Measurements from ENCODE around the gene MAN1C1.

Gene MAN1C1

GRCh38 chr1:25743164-25744139 is 126.9 kb downstream of the MAN1C1 start:
- DNase-seq: no peak

GRCh38 chr1:25744140-25744581 is 127.6 kb downstream of the MAN1C1 start:
- DNase-seq: no peak

- no peak for DNase-seq
These were observed 128.2 kb downstream of the MAN1C1 start for GRCh38 chr1:25744636-25745425.

- DNase-seq: no peak
These were observed 129.9 kb downstream of the MAN1C1 start for GRCh38 chr1:25746299-25747045.

- no peak for DNase-seq
These were observed 130.6 kb downstream of the MAN1C1 start for GRCh38 chr1:25747046-25747719.

GRCh38 chr1:25748531-25749205 is 132.1 kb downstream of the MAN1C1 start:
- DNase-seq: no peak

GRCh38 chr1:25750923-25751605 is 134.5 kb downstream of the MAN1C1 start:
- no peak for DNase-seq

- DNase-seq: no peak
These were observed 138.0 kb downstream of the MAN1C1 start for GRCh38 chr1:25754470-25755181.

GRCh38 chr1:25755475-25756125 is 139.0 kb downstream of the MAN1C1 start:
- no peak for DNase-seq

GRCh38 chr1:25756215-25756614 is 139.6 kb downstream of the MAN1C1 start:
- DNase-seq: no peak

- DNase-seq: no peak
These were observed 140.7 kb downstream of the MAN1C1 start for GRCh38 chr1:25757151-25757845.

GRCh38 chr1:25757846-25758185 is 141.2 kb downstream of the MAN1C1 start:
- DNase-seq: no peak

- no peak for DNase-seq
These were observed 142.0 kb downstream of the MAN1C1 start for GRCh38 chr1:25758466-25759070.

GRCh38 chr1:25760122-25760719 is 143.6 kb downstream of the MAN1C1 start:
- DNase-seq: no peak

GRCh38 chr1:25760871-25761270 is 144.3 kb downstream of the MAN1C1 start:
- no peak for DNase-seq

- DNase-seq: no peak
These were observed 146.9 kb downstream of the MAN1C1 start for GRCh38 chr1:25763493-25763892.

GRCh38 chr1:25765136-25765922 is 148.7 kb downstream of the MAN1C1 start:
- DNase-seq: no peak

All from inflammatory macrophage (primary cell).